GM19438 (cell line): ENCODE results near the gene PTPN22.
A peak's percentile ranks its signal among the peaks of the same experiment; 100 is the strongest.

Source experiments
- ATAC-seq: cut with Tn5 transposase; IDR thresholded peaks from one replicate; pipeline ENCODE4 v1.9.1; 2021; ENCODE audit warnings: low read depth; ENCODE audit not compliant: unreplicated experiment

Gene PTPN22

DNA sequence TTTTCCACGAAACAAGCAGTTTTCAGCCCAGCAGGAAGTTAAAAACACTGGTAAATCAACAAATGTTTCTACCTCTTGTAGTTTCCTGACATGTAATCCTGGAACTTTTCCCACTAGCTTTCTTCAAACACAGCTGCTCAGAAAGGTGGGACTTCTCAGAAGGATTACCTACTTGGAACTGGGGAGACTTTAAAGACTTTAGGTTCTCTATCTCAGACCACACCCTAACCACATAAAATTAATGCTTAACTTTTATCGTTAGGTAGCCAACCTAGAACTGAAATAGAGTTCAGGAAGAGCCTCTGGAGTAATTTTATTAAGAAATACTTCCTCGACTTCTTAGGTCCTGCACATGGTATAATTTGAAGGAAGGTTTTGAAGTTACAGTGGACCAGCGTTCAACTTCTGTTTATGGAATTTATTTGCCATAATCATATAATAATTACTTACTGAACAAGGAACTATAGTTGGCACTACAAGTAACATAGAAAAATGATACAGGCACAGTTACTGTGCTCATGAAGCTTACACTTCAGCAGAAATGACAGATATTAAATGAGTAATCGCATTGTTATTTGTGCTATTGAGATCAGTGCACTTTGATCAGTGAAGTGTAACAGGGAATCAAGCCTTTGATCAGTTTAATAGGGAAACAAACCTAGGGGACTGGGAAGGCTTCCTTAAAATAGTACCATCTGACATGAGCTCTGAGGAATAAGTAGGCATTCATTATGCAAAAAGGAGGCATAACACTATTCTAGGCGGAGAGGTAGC is 16.1 kb upstream of the PTPN22 start, which contains the start of gene BCL2L15:
BCL2L15 (minus strand) TSS at position 180 of the 774 bp plus-strand sequence. CDS start 206 bp downstream, outside the sequence.
- ATAC-seq: no peak

DNA sequence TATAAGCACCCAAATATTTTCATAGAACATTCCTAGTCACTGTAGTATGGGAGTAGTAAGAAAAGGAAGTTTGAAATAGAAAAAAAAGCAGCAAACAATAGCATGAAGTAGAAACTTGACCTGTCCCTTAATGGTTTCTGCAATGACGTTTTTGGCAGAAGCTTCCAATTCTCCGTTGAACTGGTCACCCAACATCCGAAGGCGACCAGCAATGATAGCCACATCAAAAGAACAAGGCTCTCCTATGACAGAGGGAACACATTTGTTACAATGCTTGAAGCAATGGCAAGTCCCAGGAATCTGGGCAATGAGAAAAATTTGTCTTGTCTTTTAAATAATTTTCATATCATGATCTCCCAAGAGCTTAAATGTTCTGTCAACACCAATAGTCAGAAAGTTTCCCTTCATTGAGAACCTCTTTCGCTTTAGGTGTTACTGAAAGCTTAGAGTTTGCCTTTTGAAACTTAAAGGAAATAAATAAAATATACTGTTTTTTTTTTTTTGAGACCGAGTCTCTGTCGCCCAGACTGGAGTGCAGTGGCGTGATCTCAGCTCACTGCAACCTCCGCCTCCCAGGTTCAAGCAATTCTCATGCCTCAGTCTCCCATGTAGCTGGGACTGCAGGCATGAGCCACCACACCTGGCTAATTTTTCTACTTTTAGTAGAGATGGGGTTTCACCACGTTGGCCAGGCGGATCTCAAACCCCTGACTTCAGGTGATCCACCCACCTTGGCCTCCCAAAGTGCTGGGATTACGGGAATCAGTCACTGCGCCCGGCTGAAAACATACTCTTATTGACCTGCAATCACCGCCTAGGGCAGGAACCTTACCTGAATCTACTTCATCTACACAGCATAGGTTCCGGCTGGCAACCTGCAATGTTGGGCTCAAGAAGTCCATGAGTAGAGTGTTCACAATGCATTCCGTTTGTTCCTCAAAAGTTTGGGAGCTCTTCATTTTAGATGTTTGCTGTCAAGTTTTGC is 15.2 kb upstream of the PTPN22 start:
- no peak for ATAC-seq

DNA sequence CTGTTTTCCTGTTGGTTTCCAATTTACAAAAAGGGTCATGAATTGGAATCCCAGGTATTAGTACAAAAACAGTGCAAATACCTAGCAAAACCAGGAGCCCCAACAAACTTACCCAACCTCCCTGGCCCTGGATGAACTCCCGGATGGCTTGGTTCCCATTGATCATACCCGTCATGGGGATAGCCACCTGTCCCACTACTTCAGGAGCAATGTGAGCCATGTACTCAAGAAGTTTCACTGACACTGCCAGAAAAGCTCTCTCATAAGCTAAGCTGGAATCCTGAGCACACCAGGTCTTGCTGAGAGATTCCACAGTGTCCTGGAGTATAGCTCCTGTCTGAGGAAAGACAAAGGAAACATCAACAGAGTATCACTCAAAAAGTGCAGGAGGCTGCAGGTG is 10.1 kb upstream of the PTPN22 start:
- no peak for ATAC-seq

DNA sequence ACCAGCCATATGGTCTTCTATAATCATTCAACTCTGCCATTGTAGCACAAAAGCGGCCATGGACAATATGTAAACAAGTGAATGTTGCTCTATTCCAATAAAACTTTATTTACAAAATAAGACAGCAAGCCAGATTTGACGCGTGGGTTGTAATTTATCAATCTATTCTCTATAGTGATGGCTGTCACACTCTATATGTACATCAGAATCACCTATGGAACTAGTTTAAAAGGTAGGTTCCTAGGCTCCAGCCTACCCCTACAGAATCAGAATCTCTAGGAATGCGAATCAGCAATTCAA is 8.2 kb upstream of the PTPN22 start:
- ATAC-seq: no peak

DNA sequence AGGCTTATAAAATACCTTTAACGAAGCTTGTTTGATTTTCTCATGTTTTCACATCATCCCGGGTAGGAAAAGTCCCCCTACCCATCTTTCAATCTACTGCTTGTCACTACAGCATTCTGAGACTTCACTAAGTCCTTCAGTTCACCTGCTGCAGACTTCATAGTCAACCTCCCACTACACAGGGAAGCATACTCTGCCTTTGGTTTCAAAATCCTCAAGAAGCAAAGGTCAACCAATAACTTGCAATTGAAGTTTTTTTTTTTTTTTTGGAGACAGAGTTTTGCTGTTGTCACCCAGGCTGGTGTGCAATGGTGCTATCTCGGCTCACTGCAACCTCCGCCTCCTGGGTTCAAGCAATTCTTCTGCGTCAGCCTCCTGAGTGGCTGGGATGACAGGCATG is 4.7 kb upstream of the PTPN22 start:
- ATAC-seq: no peak

DNA sequence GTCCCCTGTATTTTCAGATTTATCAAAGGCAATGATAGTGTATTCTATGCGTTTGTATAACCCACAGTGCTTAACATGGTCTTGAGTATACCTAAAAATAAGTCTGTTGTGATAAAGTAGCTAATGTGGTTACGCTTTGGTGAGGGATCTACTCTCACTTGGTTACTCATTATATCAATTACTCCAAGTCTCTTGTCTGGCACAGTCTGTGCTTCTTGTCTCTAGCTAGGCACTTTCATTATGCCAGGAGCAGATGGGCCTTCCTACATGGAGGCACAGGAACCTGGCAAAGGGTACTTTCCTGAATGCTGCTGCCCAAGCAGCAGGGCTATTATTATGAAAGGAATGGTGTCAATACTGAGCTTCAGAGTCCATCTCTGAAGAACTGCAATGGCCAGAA is 4.2 kb upstream of the PTPN22 start:
- peak; percentile 33 for ATAC-seq

DNA sequence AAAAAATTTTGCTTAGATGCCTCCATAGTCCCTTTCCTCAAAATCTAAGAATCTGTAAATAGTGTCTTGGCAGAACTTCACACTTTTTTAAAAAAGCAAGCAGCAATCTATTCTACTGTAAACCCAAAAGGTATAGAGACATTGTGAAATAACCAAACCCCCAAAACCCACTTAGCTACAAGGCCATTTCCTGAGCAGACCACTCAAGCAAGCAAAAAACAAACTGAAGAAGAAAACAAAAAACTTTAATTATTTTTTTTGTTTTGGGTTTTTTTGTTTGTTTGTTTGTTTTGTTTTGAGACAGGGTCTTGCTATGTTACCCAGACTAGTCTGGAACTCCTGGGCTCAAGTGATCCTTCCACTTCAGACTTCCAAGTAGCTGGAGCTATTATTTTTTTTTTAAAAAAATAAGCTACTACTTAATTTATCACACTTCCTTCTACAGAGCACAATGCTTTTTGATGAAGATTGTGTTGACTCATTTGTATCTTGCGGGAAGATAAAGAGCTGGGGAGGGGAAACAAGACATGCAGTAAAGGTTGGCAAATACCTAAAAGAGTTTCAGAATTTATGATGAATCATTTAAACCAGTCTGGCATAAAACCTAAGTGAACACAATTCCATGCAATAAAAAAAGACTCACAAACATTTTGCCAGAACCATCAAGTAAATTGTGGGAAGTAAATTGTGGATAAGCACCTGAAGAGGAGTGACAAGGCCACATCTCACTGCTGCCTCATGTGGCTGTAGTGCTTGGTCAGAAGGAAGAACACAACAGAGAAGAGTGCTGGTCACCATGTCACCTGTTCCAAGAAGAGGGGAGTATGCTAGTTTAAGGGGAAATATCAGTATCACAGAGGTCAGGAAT is 2.7 kb upstream of the PTPN22 start:
- no peak for ATAC-seq

DNA sequence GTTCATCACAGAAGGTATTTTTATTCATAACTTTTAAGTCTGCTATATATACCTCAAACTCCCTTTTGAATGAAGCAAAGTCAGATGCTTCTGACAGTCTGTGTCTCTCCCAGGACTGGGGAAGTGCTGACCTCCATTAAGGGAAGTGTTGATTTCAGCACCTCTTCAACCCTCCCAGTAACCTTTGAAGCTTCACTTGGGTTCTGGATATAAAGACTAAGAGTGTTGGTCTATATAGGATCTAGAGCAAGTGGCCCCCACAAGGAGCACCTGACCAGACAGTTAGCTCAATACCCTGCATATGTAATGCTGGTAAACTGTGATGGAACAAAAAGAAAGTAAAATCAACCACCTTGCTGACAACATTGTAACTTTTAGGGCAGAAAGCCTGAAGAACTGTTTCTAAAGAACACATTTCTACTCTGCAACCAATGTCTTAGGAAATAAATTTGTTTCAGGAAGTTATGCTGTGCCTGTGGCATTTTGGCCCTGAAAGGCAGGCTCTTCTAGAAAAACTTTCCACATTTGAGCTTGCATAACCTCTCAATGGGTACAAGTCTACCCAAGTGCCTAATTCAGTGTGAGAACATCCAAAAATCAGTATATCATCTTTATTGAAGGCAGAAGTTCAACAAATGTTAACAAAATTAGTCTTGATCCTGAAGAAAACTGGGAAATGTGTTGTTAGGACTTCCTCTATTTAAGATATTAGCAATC is 865 bp upstream of the PTPN22 start:
- ATAC-seq: no peak

DNA sequence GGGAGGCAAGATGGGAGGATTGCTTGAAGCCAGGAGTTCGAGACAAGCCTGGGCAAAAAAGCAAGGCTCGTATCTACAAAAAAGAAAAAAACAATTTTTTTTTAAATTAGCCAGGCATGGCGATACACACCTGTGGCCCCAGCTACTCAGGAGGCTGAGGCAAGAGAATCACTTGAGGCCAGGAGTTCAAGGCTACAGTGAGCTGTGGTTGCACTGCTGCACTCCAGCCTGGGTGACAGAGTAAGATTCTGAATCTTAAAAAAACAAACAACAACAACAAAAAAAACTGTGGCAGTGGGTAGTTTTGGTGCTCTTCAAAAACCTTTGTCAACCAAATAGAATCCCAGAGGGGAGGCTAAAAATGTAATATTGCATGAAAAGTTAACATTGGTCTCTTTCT is 734 bp downstream of the PTPN22 start:
- no peak for ATAC-seq

DNA sequence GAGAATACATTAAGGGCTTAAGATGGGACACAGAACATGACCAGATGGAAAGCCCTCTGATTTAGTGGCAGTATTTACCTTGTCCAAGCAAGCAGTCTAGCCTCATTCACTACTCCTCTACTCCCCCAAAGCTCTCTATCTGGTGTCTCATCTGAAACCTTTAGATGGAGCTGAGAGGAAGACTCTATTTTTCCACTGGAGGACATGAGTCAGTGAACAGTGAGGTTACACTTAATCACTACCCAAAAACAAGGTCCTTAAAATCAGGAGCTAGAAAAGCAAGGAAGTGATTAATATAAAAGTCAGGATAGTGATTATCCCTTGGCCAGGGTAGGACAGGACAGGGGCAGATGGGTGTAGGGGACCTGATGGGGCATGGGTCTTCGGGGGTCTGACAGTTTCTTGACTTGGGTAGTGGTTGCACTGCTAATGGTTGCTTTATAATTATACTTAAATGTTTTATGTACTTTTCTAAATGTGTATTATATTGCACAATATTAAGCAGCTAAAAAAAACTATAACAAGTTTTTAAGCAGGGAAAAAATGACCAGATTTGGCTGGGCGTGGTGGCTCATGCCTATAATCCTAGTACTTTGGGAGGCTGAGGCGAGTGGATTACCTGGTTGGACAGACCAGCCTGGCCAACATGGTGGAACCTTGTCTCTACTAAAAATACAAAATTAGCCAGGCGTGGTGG is 3.0 kb downstream of the PTPN22 start:
- ATAC-seq: no peak

DNA sequence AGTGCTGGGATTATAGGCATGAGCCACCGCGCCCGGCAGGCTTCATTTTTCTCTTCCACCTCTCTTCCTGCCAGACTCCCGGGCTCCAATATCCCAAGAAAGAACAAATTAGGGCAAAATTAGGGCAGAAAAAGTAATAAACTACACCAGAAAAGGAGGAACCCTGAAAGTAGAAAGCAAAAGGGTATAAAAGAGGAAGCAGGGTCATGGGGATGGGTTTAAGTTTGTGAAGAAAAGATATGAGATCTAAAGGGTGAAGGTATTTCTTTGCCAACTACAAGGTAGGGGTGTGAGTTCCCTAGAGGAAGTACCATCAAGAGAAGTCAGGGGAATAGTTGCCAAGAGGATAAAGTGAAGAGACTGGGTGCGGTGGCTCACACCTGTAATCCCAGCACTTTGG is 9.9 kb downstream of the PTPN22 start:
- ATAC-seq: no peak

DNA sequence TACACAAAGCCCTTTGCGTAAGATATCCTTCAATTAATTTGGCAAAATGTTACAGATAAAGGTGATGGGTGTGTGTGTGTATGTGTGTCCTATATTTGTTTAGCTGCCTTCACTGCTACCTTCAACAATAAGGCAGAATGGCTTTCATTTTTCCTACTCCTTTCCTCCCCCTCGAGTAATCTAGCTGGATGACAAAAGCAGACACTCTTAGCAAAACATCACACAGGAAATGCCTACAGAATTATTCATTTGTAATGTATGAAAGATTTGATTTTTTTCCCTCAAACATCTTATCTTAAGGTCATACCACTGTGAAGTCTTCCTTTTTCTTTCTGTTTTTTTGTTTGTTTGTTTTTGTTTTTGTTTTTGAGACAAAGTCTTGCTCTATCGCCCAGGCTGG is 10.6 kb downstream of the PTPN22 start:
- ATAC-seq: no peak

DNA sequence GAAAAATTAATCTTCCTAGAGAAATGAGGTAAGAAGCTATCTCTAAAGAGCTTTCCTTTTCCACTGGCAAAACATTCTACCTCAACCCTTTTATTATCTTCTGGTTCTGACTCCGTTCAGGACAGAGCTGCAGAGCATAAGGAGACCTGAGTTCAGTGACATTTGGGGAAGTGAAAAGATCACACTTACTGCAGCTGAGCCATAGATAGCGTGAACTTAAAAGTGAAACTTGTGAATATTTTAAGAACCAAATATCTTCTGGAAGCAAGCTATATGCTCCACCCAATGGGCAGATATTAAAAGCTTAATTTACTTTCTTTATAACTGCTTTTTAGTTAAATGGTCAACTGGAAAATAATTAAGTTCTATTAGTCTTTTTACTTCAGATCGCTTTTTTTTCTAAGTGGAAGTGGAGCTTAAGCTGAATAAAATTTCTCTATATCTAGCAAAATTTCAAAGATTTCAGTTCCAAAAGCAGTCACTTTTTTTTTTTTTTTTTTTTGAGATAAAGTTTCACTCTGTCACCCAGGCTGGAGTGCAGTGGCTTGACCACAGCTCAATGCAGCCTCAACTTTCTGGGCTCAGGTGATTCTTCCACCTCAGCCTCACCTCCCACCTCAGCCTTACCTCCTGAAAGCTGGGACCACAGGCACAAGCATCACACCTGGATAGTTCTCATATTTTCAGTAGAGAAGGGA is 11.9 kb downstream of the PTPN22 start:
- ATAC-seq: peak; percentile 80

DNA sequence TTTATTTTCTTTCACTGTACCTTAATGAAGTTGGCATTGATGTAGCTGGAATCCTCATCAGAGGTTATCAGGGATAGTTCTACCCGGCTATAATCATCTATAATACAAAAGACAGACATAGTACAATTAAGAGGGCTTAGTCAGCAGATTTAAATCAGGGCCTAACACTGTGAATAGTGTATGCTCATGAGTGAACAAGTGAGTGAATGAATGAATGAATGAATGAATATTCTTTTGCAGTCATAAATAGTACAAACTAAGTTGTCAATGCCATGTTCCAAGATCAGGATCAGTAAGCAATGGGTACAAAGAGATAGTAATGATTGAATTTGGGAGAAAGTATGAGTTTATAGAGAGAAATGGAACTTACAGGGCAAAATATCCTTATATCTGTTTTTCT is 12.5 kb downstream of the PTPN22 start:
- no peak for ATAC-seq

DNA sequence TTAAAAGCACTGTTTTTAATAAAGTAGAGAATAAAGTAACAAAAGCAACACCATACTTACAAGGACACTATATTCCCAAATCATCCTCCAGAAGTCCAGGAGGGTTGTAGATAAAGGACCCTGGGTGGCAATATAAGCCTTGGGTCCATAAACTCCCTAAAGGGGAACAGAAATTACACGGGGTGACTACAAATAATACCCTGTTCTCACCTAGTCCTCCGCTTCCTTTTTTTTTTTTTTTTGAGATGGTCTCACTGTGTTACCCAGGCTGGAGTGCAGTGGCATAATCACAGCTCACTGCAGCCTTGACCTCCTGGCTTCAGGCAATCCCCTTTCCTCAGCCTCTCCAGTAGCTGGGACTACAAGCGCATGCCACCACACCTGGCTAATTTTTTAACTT is 13.1 kb downstream of the PTPN22 start:
- no peak for ATAC-seq

DNA sequence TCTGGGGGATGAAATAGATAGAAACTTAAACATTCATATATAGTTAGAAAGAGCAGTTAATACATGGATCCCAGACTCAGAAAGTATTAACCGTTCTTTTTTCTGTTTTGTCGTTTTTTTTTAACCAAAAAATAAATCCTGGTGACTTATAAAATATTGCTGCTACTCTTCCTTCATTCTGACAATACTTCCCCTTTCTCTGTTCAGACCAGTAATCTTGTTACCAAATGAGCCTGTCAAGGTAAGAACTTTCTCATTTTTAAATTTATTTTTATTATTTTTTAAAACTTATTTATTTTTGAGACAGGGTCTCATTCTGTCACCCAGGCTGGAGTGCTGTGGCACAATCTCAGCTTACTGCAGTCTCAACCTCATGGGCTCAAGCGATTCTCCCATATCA is 13.7 kb downstream of the PTPN22 start:
- no peak for ATAC-seq

DNA sequence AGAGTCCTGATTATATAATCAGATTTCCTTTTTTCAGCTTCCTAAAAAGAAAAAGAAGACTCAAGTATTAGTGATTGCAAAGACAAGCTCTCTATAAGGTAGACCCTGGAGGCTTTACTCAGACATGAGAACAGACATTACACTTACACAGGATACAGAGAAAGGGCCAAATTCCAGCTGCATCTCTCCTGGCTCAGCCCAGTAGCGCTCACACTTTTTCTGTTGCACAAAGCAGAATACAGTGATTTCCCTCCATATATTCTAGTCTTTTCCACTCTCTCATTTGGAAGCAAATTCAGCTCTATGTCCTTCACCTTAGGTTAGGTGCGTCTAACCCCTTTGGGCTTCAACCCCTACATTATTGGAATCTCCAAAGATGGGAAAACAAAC is 15.1 kb downstream of the PTPN22 start:
- no peak for ATAC-seq

DNA sequence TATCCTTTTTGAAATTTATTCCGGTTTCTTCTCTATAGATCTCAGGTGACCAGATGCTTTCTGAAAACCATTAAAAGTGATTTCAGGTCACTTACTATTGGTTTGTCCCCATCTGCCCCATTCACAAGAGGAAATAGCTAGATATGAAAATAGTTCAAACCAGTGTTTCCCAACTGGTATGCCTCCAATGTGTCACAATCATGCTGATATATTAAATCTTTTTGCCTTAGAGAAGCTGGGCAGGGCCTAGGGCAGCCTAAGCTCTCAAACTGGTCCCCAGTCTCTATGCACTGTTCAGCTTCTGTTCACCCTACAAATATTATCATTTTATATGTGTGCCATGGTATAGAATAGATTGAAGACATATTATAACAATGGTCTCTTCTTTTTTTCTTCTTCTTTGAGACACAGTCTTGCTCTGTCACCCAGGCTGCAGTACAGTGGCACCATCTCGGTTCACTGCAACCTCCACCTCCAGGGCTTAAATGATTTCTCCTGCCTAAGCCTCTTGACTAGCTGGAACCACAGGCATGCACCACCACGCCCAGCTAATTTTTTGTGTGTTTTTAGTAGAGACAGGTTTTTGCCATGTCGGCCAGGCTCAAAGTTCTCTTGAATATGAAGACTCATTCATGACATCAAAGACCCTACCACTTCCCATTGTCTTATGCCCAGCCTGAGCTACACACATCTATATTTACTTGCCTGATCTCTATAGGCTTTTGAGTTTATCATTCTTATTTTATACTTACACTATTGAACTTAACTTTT is 15.7 kb downstream of the PTPN22 start:
- ATAC-seq: no peak
